Neural cell (in vitro differentiated cells): ENCODE results near the gene RBP4. TPM values are rescaled to one million over a fixed set of nuclear protein-coding genes. Genes with fewer than 3 reads are reported as not detected.

Source experiments
- H2AFZ ChIP-seq: fragments of 200-600, 300-800 bp; sonication (generic), shearing (Covaris generic); 2 replicates; pipeline ENCODE4 v1.6.0; 2014; ENCODE audit warnings: low read depth, mild to moderate bottlenecking, antibody characterized with exemption, low read length, moderate library complexity
- H3F3A ChIP-seq: fragments of 200-600 bp; shearing (Covaris generic); 2 replicates; pipeline ENCODE4 v1.6.1; 2016; ENCODE audit warnings: mild to moderate bottlenecking, moderate library complexity, mixed read lengths, antibody characterized with exemption, low read length; ENCODE audit not compliant: insufficient read depth, poor library complexity, severe bottlenecking
- H3K27ac ChIP-seq: fragments of 200-600, 300-800 bp; sonication (generic), shearing (Covaris generic); 2 replicates; pipeline ENCODE4 v1.5.1; 2014; ENCODE audit warnings: mild to moderate bottlenecking, low read length, moderate library complexity
- H3K27me3 ChIP-seq: fragments of 300-800, 200-600 bp; sonication (generic), shearing (Covaris generic); 2 replicates; pipeline ENCODE4 v1.6.0; 2014; ENCODE audit warnings: mild to moderate bottlenecking, low read depth, low read length, moderate library complexity; ENCODE audit not compliant: insufficient read depth
- H3K36me3 ChIP-seq: fragments of 300-800, 200-600 bp; sonication (generic), shearing (Covaris generic); 2 replicates; pipeline ENCODE4 v1.5.1; 2014; ENCODE audit warnings: mild to moderate bottlenecking, antibody characterized with exemption, low read length, moderate library complexity; ENCODE audit not compliant: insufficient read depth
- H3K4me2 ChIP-seq: fragments of 300-800, 200-600 bp; sonication (generic), shearing (Covaris generic); 2 replicates; pipeline ENCODE4 v1.6.0; 2014; ENCODE audit warnings: mild to moderate bottlenecking, low read length
- H3K4me3 ChIP-seq: fragments of 300-800, 200-600 bp; sonication (generic), shearing (Covaris generic); 2 replicates; pipeline ENCODE4 v1.5.1; 2014; ENCODE audit warnings: mild to moderate bottlenecking, low read length, moderate library complexity
- H3K79me2 ChIP-seq: fragments of 200-600 bp; shearing (Covaris generic); replicated peaks from 2 replicates; pipeline ENCODE4 v1.6.0; 2014; ENCODE audit warnings: mild to moderate bottlenecking, low read length, moderate library complexity; ENCODE audit not compliant: insufficient read depth
- H3K9ac ChIP-seq: fragments of 300-800, 200-600 bp; sonication (generic), shearing (Covaris generic); 2 replicates; pipeline ENCODE4 v1.6.1; 2016; ENCODE audit warnings: mild to moderate bottlenecking, low read length, mixed read lengths
- H3K9me2 ChIP-seq: fragments of 200-600 bp; shearing (Covaris generic); 2 replicates; pipeline ENCODE4 v1.6.1; 2016; ENCODE audit warnings: mild to moderate bottlenecking, low read length, mixed read lengths; ENCODE audit not compliant: insufficient read depth
- H3K9me3 ChIP-seq: fragments of 200-600, 300-800 bp; sonication (generic), shearing (Covaris generic); 2 replicates; pipeline ENCODE4 v1.6.1; 2016; ENCODE audit warnings: mild to moderate bottlenecking, mixed run types, low read length, moderate library complexity, mixed read lengths
- H4K20me1 ChIP-seq: fragments of 200-600 bp; shearing (Covaris generic); 2 replicates; pipeline ENCODE4 v1.6.1; 2016; ENCODE audit warnings: mild to moderate bottlenecking, mixed run types; ENCODE audit not compliant: insufficient read depth
- EP300 ChIP-seq: fragments of 450-650 bp; conservative IDR thresholded peaks from 2 replicates; pipeline ENCODE4 v1.6.1; 2014; ENCODE audit warnings: antibody characterized with exemption, mild to moderate bottlenecking, moderate library complexity; ENCODE audit not compliant: poor library complexity, severe bottlenecking
- EZH2 ChIP-seq: fragments of 200-600, 300-800 bp; shearing (Covaris generic), sonication (generic); IDR thresholded peaks from 2 replicates; pipeline ENCODE4 v1.6.1; 2014; ENCODE audit warnings: antibody characterized with exemption, low read length, borderline replicate concordance, mild to moderate bottlenecking; ENCODE audit not compliant: insufficient read depth, poor library complexity, severe bottlenecking
- MXI1 ChIP-seq: fragments of 450-650 bp; conservative IDR thresholded peaks from 2 replicates; pipeline ENCODE4 v1.6.1; 2014; ENCODE audit warnings: antibody characterized with exemption, mild to moderate bottlenecking; ENCODE audit not compliant: poor library complexity, severe bottlenecking
- POLR2AphosphoS5 ChIP-seq: IDR thresholded peaks from 2 replicates; pipeline ENCODE4 v1.6.1; 2012
- RAD21 ChIP-seq: fragments of 450-650 bp; conservative IDR thresholded peaks from 2 replicates; pipeline ENCODE4 v1.6.1; 2014; ENCODE audit warnings: antibody characterized with exemption, mild to moderate bottlenecking, moderate library complexity
- REST ChIP-seq: IDR thresholded peaks from 2 replicates; pipeline ENCODE4 v1.6.1; 2012; ENCODE audit warnings: borderline replicate concordance
- SMC3 ChIP-seq: fragments of 450-650 bp; conservative IDR thresholded peaks from 2 replicates; pipeline ENCODE4 v1.6.1; 2014; ENCODE audit warnings: antibody characterized with exemption, mild to moderate bottlenecking, moderate library complexity; ENCODE audit not compliant: poor library complexity
- TAF1 ChIP-seq: IDR thresholded peaks from 2 replicates; pipeline ENCODE4 v1.6.1; 2012; ENCODE audit warnings: low read depth
- polyA plus RNA-seq: library from polyadenylated mRNA; depleted of rRNA; stranded (reverse); fragments of >200 nt; gene quantifications from 2 replicates; pipeline ENCODE4 v1.2.3, GENCODE V29; 2014
- TF ChIP-seq, protein P1 (sequence below): fragments of 450-650 bp; IDR thresholded peaks from 2 replicates; pipeline ENCODE4 v1.5.1; 2014; ENCODE audit warnings: antibody characterized with exemption, mild to moderate bottlenecking, moderate library complexity; ENCODE audit not compliant: poor library complexity, severe bottlenecking

Gene RBP4
- polyA plus RNA-seq, 1 donor from 2014 or later: 0.73 TPM

DNA sequence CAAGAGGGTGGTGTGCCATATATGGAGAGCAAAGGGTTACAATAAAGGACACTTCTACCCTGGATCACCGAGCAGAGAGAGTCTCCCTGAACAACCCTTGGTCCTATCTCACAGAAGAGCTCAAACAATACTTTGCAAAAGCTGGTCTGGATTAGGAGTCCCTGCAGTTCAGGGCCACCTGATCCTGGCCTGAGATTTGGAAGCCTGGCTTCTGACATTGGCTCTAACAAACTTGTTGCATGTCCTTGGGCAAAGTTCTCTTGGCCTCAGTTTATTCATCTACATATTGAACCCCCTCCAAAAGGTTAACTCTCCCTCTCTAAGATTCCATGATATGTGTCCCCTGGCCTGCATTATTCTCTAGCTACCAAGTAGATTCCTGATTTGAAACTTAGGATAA is 1.7 kb downstream of the RBP4 start:
- H3K27ac ChIP-seq: no peak overlapping the region
- H3K79me2 ChIP-seq: no peaks in the 10 kb centered on the region
- H3K27me3 ChIP-seq: peaks cover 51% of the 10 kb centered on the region
- H3F3A ChIP-seq: no peaks in the 10 kb centered on the region
- no peaks in the 10 kb centered on the region for H3K36me3 ChIP-seq
- no peak overlapping the region for H3K9ac ChIP-seq
- H2AFZ ChIP-seq: no peak overlapping the region
- no peaks in the 10 kb centered on the region for H4K20me1 ChIP-seq
- no peak overlapping the region for H3K4me2 ChIP-seq
- H3K4me3 ChIP-seq: no peak overlapping the region
- no peak for TF ChIP-seq EZH2
- TF ChIP-seq POLR2AphosphoS5: no peak
- TF ChIP-seq EP300: no peak
- no peak for TF ChIP-seq REST
- no peak for TF ChIP-seq TAF1
- no peak for TF ChIP-seq SMC3
- TF ChIP-seq MXI1: no peak
- TF ChIP-seq, protein P1, sequence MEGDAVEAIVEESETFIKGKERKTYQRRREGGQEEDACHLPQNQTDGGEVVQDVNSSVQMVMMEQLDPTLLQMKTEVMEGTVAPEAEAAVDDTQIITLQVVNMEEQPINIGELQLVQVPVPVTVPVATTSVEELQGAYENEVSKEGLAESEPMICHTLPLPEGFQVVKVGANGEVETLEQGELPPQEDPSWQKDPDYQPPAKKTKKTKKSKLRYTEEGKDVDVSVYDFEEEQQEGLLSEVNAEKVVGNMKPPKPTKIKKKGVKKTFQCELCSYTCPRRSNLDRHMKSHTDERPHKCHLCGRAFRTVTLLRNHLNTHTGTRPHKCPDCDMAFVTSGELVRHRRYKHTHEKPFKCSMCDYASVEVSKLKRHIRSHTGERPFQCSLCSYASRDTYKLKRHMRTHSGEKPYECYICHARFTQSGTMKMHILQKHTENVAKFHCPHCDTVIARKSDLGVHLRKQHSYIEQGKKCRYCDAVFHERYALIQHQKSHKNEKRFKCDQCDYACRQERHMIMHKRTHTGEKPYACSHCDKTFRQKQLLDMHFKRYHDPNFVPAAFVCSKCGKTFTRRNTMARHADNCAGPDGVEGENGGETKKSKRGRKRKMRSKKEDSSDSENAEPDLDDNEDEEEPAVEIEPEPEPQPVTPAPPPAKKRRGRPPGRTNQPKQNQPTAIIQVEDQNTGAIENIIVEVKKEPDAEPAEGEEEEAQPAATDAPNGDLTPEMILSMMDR: no peak
- TF ChIP-seq RAD21: no peak
- H3K9me3 ChIP-seq: no peaks in the 10 kb centered on the region
- no peaks in the 10 kb centered on the region for H3K9me2 ChIP-seq

DNA sequence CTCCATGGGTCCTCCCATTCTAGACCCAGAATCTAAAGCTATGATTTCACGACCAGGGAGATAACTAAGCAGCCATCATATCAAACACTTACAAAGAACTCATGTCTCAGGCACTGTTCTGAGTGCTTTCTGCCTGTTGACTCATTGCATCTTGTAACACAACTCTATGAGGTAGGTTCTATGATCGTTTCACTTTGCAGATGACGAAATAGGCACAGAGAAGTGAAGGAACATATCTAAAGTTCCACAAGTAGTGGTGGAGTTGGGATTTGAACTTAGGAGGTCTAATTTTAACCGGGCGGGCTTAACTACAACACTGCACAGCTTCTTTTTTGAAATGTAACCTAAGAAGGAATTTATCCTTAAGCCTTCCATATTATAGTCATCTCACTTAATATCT is 2.9 kb downstream of the RBP4 start:
- Histone ChIP-seq H2AFZ (no peak overlapping the region), H3K36me3 (no peaks in the 10 kb centered on the region), H3K27ac (no peak overlapping the region), H3K4me2 (no peak overlapping the region), H3K9me3 (no peaks in the 10 kb centered on the region), H3K4me3 (no peak overlapping the region), H3K79me2 (no peaks in the 10 kb centered on the region), H3K9ac (no peak overlapping the region), H3K27me3 (peaks cover 40% of the 10 kb centered on the region), H3F3A (no peaks in the 10 kb centered on the region), H4K20me1 (no peaks in the 10 kb centered on the region), H3K9me2 (no peaks in the 10 kb centered on the region)
- TF ChIP-seq MXI1 (no peak), TAF1 (no peak), EZH2 (no peak), SMC3 (no peak), RAD21 (no peak), REST (no peak), POLR2AphosphoS5 (no peak), EP300 (no peak)
- TF ChIP-seq, protein P1: no peak
